NCI-H526 (cell line): ENCODE measurements around the gene TAPT1.
"Not testable (repeated sequence)": the region's sequence is repeated elsewhere in the genome, so short reads cannot be mapped to it uniquely, and the experiment has no call there.

Source experiments
- DNase-seq, 2 experiments: peaks; one replicate each; lab custom pipeline; 2025; lab: John Stamatoyannopoulos, UW

TAPT1 gene

DNA sequence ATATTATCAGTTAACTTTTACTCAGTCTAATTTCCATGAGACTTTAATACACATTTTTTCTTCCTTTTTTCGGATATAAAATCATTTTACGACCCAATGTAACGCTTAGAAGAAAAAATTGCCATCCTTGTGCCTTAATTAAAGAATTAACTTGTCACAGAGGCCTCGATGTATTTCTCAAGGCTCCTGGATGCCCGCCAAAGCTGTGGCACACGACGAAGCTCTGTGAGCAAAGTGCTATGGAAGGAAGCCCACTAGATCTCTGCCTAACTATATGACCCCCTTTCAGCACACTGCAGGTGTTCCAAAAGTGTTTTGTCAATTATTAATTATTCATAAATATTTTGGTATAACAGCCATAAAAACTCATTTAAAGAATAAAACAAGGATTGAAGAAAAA is 54.4 kb downstream of the TAPT1 start:
- no peak for DNase-seq

DNA sequence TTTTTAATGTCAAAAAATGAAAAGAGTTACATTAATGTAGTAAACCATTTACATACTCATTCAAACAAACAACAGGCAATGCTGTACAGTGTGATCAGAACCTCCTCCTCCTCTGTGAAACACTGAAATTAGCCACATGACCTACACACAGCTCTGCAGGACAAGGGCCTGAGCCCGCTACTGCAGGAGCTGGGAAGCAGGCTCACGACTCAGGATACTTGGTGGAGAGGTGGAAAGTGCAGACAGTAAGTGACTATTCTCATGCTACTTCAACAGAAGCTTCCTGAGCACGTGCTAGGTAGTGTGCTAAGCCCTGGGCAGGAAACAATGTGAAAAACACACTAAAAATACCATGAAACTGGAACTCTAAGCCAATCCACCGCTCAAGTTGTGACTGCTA is 56.8 kb downstream of the TAPT1 start:
- DNase-seq = no peak

DNA sequence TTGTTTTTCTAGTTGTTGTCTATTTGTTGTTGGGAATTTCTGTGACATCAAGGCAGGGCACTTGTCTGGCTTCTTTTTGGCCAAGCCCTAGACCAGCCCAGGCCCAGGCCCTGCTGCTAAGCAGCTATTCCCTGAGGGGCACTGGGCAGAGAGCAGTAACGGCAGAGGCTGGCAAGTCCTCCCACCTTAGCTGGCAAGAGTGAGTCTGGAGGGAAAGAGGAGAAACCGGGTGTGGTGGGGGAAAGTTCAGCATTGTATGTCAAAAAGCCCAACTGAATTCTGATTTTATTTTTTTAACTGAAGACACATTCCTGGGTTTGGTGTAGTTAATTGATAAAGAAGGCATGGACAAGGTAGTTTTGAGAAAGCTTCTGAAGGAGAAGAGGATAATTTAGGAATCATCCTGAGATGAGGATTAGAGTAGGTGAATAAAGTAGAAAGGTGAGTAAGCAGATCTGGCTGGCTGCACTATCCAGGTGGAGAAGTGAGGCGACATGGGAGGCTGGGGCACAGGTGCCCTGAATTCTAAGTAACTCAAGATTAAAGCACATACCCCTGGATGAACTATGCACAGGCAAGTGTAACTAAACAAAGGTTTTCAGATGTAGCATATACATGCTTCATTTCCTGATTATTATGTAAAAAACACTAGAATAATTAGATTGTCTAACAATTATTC is 57.4 kb downstream of the TAPT1 start:
- no peak for DNase-seq

DNA sequence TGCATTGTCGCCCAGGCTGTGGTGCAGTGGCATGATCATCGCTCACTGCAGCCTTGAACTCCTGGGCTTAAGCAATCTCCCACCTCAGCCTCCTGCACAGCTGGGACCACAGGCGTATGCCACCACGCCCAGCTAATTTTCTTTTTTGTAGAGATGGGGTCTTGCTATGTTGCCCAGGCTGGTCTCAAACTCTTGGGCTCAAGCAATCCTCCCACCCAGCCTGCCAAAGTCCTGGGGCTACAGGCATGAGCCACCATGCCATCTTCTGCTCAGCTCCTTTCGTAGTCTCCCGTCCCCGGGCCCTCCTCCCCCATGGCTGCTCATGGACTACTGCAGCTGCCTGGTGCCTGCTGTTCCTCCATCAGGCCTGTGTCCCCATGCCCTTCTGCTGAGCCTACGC is 58.1 kb downstream of the TAPT1 start:
- DNase-seq = no peak

DNA sequence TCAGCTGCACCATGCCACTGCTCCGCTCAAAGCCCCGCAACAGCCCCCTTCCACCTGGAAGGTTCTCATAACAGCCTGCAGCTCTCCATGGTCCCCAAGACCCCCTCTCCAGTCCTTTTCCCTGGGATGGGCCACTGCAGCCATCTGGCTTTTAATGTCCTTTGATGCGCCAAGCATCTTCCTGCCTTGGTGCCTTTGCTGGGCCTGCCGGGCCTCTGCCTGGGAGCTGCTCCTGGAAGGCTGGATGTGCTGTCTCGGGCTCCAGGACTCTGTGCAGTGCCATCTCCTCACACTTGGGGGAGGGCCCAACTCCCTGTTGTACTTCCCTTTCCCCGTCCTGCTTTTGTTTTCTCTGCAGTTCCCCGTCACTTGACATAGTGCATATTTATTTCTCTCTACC is 60.3 kb downstream of the TAPT1 start:
- DNase-seq = no peak

DNA sequence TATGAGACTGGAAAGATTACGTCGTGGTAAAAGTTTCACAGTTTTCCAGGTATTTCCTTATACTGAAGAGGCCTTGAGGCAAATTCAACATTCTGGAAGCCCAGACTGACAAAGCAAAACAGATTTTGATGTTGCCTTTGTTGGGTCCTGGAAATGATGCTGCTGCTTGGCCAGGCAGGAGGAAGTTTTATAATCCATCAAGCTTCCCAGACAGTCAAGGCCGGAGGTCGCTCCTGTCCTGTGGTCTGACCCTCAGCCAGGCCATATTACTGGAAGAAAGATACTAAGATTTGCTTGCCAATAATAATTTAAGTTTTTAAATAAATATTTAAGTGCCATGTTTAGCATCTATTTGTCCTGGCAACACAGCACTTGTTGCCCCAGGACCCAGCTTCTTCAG is 63.4 kb downstream of the TAPT1 start:
- DNase-seq = no peak

DNA sequence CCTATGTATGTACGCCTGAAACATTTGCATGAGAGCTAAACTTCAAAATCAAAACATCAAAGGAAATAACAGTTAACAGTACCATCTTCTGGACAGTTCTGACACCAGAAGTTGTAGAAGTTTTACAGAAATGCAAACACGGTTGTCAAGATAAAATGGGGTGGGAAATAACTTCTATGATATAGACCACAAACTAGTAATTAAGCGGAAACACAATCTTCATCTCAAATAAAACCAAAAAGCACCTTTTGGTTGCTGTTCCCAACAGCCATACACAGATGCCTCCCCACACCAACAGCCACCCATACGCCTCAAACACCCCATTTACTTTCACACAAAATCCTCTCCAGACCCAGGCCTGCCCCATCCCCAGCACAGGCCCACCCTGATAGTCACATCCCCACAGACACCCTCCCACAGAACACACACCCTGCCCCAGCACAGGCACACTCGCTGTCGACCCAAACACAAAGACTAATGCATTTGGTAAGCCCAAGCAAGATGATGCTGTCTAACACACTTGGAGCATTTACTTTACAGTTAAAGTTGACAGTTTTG is 64.3 kb downstream of the TAPT1 start:
- DNase-seq = no peak

DNA sequence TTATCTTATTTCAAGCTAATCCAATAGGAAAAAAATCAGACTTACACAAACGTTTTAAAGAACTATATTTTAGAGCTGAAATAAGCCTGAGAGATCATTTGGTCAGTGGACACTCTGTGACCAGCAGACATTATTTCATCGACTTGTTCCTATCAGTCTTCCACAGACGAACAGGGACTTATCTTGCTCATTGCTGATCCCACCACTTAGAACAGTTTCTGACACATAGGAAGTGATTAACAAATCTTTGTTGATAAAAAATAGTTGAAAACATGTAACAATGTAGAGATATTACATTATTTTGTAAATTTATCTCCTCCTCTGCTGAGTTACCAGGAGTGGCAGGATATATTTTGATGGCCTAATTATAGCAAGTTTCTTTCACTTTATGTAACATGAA is 65.8 kb downstream of the TAPT1 start:
- DNase-seq = no peak

DNA sequence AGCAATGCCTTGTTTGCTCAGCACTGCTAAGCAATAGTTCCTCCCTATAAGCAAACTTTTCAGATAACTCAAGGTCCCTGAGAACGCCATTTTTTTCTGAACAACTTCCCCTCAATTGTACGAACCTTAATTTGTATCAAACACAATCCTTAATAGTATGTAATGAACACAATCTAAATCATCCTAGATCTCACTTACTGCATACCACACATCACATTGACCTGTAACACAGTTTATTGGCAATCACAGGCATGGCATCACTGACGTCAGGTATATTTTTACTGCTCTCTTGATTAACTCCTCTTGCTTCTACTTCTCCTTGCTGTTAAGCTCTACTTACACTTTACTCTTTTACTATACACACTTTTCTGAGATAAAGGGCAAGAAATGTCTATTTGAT is 67.0 kb downstream of the TAPT1 start:
- no peak for DNase-seq

DNA sequence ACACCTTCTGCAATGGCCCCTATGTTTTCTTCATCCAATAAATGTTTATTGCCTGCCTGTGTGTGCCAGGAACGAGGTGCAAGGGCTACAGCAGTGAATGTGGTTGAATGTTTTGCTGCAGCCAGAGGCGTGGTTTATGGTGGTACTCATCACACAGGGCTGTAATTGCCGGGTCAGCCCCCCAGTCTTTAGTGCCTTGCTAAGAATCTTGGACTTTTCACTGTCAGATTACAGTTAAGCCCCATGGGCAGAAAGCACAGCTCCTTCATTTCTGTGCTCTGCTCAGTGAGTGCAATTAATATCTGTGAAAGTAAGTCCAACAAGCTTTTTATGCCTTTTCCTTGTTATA is 67.8 kb downstream of the TAPT1 start:
- no peak for DNase-seq

DNA sequence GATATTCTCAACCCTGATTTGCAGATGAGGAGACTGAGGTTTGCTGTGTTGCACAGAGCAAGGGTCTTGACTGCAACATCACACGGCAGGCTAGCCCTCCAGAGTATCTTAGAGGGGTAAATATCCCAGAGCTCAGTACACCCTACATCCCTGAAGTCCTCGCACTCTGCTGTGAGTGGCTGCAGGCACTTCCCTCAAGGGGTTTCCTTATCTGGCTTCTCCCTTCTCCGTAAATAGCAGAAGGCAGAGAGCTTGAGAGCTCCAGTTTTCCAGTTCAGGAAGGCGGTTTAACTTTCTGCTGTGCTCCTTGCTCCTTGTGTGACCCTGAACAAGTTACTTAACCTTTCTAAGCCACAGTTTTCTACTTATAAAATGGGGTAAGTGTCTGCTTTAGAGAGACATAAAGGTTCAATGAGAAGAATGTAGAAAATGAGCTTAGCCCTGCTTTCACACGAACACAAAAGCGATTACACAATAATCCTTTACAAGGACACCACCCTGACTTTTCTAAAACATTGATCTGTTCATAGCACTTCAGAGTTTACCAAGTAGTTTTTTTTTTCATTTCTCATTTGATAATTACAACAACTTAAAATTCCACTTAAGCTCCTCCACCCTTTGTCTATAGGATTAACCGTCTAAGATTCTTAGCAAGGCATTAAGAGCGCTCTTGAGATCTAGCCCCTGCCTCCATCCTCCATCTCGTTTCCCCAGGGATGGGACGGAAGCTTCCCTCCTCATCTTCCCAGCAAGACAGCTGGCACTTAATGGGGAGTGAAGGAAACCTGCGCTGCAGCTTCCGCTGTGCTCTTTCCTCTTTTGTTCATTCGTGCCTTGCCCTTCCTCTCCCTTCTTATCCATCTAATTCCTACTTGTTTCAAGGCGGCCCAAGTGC is 68.4 kb downstream of the TAPT1 start:
- no peak for DNase-seq

DNA sequence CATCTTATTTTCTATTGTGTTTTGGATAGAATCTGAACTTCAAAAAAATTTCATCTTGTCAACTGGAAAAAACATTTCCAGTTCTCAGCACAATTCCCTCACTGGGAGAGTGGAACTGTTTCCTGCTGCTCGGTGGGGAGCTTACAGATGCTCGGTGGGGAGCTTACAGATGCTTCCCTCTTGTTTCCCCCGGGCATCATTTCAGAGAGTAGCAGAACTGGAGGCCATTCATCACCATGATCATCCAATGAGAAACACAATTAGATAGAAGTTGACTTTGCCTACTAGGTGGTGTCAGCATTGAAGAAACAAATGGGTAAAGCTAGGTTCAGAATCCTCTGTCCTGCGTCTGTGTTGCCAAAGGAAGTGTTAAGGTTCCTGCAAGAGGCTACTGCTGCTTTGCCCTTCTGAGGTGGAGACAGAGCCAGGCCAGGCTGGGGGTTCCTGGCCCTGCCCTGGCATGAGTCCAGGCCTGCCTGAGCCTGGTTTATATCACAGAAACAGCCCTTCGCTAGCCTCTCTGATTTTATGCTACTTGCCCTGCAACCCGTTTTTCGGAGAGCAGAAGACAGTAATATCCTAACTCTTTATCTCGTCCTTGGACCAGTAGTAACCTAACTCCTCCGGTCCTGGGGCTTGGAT is 70.6 kb downstream of the TAPT1 start:
- no peak for DNase-seq

DNA sequence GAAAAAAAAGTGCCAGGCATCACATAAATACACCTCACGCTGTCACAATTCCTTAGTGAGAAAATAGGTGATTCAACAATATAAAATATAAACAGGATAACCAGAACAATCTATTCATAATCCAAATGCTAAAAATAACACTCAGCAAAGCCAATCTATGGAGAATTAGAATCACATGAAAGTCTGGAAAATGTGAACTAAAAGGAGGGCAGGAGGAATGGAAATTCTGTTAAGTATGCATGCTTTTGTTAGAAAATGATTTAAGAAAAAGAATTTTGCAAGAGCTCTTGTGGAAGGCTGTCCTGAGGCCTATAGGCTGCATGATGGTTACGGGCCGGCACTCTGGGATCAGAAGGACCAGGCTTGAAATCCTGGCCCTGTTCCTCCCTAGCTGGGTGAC is 71.8 kb downstream of the TAPT1 start:
- no peak for DNase-seq

DNA sequence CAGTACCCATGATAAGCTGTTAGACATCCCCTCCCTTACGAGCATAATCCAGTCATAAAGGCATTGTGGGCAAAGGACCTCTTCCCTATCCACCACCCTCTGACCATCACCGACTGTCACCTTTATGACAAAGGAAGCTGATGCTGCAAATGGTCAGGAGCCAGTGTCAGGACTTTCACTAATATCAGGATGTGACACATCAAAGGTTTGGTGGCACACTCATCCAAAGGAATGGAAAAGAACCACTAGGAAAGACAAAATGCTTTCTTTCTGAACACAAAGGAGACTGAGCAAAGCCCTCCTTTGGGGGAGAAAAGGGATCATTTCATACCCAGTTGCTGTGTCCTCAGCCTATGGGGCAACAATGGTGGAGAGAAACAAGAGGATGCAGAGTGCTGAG is 75.6 kb downstream of the TAPT1 start:
- no peak for DNase-seq

DNA sequence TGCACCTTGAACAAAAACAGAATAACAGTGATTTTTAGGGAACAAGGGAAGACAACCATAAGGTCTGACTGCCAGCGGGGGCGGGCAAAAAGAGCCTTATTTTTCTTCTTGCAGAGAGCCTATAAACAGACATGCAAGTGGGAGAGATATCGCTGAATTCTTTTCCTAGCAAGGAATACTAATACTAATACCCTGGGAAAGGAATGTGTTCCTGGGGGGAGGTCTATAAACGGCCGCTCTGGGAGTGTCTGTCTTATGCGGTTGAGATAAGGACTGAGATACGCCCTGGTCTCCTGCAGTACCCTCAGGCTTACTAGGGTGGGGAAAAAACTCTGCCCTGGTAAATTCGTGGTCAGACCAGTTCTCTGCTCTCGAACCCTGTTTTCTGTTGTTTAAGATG is 81.4 kb downstream of the TAPT1 start:
- DNase-seq = not testable (repeated sequence)

DNA sequence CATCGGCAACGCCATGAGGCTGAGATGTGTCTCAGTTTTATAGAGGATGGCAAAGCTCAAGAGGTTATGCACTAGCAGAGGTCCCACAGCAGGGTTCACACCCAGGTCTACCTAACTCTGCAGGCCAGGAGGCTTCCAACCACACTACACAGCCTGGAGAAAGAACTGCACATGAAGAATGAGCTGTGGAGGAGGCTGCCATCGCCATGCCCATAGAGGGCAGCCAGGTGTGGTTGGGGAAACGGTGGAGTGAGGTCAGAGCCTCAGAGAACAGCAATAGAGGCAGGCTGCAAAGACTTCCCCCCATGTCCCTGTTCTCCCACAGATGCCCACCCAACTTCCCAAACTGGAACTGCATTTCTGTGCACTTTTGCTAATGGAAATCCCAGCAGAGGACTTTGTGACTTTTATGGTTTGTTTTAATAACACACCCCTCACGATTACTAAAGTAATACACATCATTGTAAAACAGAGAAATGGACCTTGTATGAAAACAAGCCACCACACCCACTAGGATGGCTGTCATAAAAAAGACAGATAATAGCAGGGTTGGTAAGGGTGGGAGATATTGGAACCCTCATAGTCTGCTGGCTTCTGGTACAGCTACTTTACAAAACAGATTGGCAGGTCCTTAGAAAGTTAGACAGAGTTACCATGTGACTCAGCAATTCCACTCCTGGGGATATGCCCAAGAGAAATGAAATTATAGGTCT is 83.5 kb downstream of the TAPT1 start:
- DNase-seq = no peak

DNA sequence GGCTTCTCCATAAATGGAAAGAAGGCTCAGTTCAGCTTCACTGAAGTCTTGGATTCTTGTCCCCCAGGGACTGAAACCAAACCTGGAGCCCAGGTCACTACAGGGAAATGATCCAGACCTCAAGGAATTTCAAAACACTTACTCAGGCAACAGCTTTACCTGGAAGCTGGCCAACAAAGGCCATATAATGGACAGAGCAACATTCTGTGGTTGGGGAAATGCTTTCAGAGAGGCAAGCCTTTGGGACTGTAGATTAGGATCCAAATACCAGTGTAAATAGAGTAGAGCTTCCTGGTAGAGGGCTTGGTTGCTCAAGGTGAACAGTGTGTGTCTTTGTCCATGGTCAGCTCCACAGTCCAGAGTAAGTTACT is 85.4 kb downstream of the TAPT1 start:
- peak in 1 of 2 experiments; percentile 6 for DNase-seq

DNA sequence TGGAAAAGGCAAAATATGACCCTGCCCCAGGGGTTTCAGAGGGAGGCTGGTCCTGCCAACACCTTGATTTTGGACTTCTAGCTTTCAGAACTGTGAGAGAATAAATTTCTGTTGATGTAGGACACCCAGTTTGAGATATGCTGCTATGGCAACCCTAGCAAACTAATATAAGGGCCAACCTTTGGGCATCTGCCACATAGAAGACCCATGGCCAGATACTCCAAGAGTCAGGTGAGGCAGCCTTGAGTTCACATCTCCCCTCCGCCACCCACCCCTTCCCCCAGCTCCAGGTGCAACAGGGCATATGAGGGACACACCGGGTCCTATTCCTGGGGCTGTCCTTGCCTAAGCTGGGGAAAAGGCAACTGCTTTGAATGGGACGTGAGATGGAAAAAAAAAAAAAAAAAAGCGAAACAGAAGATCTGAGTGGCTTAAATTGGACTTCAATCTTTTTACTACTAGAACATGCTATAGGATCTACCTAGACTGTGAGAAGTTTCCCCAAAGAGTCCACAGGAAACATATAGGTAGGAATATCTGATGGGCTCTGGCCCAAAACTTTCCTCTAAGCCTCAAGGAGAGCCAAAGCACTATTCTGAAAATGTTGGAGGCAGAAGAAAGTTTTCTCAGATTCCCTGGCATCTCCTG is 85.9 kb downstream of the TAPT1 start:
- no peak for DNase-seq

DNA sequence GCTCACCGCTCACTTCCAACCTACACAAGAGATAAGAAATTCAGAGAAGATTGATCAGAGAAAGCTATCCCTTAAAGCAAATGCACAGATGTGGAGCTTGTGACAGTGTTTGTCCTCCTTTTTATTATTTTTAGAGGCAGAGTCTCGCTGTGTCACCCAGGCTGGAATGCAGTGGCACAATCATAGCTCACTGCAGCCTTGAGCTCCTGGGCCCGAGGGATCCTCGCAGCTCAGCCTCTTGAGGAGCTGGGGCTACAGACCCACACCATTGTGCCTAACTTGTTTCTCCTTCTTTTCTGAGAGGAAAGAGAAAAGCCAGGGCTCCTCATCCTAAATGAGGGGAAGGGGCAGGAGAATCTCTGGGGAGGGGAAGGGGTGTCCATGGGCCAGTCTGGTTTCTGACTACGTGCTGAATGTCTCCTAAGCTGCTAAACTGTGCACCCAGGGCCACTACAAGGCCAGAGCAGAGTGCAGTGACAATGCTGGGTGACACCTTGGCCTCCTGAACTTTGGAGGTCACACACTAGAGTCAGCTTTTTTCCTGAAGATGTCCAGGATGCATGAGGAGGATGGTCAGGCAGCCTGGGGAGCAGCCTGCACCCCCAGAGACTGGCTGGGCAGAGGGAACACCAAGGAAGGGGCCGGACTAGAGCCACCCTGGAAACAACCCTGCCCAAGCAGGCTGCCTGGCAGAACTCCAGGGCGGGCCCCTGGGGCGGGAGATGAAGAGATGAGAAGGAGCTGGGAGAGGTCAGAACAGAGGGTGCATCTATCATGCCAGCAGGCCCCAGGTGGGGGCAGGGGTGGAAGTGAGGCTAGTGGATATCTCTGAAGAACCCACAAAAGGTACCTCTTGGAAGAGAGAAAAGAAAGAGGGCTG is 87.0 kb downstream of the TAPT1 start:
- no peak for DNase-seq

DNA sequence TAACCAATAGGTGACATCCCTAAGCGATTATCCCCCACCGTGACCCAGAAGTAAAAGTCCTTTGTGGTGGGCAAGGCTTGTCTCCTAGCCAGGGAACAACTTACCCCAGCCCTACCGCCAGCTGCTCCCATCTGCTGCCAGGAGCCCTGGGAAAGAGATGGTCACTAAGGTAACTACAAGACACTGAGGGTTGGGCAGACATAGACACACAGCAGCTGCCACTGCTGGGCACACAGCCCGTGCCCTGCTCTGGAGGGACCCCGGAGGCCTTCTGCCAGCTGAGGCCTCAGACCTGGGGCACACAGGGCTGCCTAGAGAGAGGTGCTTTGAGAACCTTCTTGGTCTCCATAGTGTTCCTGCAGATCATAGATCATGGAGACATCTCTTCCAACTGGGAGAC is 89.4 kb downstream of the TAPT1 start:
- DNase-seq = no peak

DNA sequence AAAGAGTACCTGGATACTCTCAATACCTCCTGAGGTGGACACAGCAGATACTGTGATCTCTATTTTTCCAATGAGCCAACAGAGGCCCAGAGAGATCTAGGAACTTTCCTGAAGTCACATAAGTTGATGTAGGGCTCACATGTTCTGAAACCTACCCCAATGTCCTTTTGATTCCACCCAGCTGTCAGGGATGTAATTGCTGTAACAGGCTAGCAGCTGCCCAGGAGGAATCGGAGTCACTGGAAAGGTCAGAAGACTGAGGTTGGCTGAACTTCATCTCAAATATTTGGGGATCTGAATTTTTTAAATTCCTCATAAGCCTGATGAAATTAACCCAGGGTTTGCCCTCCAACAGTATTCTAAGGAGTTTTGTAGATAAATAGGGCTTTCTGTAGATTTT is 90.0 kb downstream of the TAPT1 start:
- no peak for DNase-seq
